ENCODE data around the gene R3HCC1L. TPM values are rescaled to one million over a fixed set of nuclear protein-coding genes. Genes with fewer than 3 reads are reported as not detected.

R3HCC1L gene
- 7.7 TPM for total RNA-seq

GRCh38 chr10:98134431-98135221 is at the start of gene R3HCC1L:
TSS of gene R3HCC1L (plus strand) at chr10:98134657. CDS start at chr10:98208115, 73,458 bp downstream.
- peak; percentile 99 for ATAC-seq

DNA sequence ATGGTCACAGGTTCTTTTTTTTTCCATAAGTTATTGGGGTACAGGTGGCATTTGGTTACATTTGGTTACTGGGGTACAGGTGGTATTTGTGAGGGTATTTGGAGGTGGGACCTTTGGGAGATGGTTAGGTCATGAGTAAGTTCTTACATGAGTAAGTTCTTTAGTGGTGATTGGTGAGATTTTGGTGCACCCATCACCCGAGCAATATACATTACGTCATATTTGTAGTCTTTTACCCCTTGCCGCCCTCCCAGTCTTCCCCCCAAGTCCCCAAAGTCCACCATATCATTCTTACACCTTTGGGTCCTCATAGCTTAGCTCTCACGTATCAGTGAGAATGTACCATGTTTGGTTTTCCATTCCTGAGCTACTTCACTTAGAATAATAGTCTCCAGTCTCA is 49.2 kb upstream of the R3HCC1L start:
- ATAC-seq: no peak

DNA sequence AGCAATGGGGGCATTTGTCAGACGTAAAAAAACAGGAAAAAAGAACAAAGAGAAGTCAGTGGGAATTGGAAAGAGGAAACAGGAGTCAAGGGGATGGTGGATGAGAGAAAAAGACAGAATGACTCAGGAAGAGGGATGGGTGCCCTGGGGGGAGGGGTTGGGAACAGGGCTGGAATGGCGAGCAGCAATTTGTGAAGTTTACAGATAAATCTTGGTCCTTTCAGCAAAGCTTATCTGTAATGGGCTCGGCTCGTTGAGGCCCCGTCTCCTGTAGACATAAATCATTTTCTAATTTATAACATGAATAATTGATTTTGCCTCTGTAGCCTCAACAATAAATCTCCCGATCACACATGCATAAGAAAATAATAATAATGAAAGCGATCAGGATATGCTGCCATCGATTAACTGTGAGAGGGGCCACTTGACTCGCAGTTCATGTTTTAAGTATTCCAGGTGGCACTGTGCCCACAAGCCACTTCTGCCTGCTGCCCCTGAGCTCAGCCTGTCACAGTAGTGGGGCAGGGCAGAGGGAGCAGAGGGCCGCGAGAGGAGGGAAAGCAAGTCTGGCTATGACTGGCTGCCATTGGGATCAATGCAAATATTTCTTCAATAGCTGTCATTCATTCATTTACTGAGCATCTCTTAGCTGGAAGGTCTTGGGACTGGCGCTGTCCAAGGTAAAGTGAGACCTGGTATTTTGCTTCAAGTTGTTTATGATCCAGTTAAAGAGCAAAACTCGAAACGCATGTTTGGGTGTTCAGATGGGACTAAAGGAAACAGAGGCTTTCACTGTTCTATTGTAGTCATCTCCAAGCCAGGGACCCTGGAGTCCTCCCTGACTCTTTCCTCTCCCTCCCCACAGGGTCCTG is 47.4 kb upstream of the R3HCC1L start:
- no peak for ATAC-seq

DNA sequence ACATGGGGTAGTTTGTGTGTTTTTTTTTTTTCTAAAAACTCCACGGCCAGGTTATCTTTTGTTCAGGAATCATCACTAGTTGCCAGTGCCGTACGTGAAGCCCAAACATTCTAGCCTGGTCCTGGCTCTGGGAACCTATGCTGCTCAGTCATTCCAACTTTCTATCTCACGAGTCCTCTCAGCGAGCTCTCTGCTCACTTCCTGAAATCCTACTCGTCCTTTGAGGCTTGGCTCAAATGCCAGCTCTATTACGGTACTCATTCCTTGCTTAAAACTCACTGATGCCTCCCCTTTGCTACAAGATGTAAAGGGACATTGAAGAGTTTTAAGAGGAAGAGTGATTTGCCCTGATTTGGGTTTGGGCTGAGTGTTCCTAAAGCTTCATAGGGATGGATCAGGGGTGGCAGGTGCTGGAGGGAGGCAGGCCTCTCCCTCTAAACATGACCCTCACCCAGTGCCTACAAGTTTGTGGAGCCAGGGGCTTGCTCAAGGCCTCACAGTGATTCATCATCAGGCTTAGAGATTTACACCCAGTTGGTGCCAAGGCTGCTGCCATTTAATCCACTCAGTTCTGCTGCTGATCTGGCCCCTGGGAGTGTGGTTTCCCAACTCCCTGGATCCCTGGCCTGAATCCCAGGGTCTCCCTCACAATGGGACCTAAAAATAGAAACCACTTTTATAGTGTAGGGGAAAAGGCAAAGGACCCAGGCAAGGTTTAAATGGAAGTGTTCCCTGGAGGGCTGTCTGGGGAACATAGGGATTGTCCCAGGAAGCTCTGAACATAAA is 46.1 kb upstream of the R3HCC1L start:
- ATAC-seq: no peak

DNA sequence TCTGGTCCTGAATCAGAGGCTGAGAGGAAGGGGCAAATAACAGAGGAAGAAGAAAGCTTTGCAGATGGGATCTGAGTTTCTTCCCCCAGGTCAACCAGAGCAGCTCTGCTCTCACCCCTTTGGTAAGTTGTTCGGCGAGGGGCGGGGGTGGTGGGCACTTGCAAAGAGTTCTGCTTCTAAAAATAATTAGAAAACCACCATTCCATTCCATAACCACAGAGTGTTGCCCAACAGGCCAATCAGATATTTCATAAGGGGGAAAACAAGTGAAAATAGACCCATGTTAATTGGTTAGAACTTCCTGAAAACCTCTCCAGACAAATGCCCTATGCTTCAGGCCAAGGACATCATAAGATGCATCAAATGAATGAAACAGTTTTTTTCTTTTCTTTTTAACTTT is 43.6 kb upstream of the R3HCC1L start:
- ATAC-seq: no peak

- no peak for ATAC-seq
Observed at GRCh38 chr10:98096316-98096715, 38.1 kb upstream of the R3HCC1L start.

DNA sequence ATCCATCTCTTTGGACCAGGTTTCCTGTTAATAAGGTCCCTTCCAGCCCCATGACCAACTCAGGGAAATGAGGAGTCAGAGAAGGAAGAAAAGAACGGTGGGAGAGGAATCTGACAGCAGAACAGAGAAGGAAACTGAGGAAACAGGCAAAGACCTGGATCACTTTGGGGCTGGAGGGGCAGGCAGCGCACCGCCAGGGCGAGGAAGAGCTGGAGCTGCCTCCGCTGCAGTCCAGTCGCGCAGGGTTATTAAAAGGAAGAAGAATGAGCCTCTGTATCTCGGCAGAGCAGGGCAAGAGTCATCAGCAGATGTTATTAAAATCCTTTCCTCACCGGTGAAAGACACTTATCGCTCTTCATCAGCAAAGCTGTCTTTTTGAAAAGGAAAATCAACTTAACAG is 37.7 kb upstream of the R3HCC1L start:
- ATAC-seq: no peak

DNA sequence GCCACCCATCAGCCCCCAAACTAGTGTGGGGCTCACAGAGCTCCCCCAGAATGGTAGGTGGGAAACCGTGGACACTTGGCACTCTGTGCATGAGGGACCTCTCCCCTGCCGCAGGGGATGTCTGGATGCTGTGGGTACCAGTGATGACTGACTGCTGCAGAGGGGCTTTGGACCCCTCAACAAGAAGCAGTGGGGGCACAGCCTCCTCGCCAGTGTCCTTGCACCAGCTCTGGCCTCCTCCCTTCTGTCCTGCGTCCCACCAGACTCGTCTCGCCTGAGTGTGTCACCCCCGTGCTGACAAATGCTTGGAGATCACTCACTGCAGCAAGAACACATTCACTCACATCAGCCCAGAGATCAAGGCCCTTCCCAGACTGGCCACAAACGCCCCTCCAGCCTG is 37.3 kb upstream of the R3HCC1L start:
- ATAC-seq: no peak

GRCh38 chr10:98097616-98098015 is 36.8 kb upstream of the R3HCC1L start:
- no peak for ATAC-seq

DNA sequence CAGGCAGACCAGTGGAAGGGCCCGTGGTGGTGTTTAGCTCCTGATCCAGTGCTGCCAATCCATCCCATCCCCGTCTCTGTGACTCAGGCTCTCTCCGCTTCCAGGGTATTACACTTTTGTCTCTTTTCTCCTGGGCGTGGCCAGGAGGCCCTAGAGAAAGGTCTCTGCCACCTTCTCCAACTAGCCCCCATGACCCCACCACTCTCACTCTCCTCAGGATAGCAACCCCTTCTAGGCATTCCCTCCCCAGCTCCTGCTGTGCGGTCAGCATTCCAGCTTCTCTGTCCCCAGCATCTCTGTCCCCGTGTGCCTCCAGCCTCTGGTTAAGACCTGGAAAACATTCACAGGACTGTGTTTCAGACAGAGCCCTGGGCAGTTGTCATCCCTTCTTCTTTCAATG is 36.2 kb upstream of the R3HCC1L start:
- no peak for ATAC-seq

- no peak for ATAC-seq
Observed at GRCh38 chr10:98100476-98100875, 34.0 kb upstream of the R3HCC1L start.

DNA sequence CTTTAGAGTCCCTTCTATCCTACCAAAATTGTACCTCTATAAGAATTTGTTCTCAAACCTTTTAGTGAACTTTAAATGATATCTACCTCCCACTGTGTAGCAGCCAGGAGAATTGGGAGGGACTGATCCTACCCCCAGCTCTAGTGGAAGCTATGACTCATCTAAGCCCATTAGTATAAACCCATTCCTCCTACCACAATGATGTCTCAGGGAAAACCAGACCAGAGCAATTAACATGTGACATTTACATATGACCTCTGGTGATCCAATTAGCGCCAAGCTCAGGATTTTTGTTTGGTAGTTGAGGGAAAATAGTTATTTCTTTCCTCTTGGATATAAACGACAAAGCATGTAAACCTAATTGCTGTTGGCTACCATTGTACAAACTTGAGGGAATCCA is 33.1 kb upstream of the R3HCC1L start:
- ATAC-seq: no peak

DNA sequence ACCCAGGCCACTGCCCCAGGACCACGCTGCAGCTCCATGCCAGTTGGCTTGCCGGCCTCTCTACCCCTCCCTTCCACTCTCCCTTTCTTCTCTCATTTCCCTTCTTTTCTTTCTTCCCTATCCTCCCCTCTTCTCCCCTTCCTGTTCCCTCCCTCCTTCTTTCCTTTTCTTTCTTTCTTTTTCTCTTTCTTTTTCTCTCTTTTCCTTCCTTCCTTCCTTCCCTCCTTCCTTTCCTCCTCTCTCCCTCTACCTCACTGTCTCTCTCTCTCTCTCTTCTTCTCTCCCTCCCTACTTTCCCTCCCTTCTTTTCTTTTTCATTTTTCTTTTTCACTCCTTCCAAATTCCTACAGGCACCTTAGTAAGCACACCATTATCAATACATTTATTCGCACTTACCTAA is 30.3 kb upstream of the R3HCC1L start:
- ATAC-seq: no peak

- ATAC-seq: peak; percentile 93
Observed at GRCh38 chr10:98106531-98106930, 27.9 kb upstream of the R3HCC1L start.

GRCh38 chr10:98107644-98108430 is 26.6 kb upstream of the R3HCC1L start:
- no peak for ATAC-seq

GRCh38 chr10:98110356-98110755 is 24.1 kb upstream of the R3HCC1L start:
- no peak for ATAC-seq

DNA sequence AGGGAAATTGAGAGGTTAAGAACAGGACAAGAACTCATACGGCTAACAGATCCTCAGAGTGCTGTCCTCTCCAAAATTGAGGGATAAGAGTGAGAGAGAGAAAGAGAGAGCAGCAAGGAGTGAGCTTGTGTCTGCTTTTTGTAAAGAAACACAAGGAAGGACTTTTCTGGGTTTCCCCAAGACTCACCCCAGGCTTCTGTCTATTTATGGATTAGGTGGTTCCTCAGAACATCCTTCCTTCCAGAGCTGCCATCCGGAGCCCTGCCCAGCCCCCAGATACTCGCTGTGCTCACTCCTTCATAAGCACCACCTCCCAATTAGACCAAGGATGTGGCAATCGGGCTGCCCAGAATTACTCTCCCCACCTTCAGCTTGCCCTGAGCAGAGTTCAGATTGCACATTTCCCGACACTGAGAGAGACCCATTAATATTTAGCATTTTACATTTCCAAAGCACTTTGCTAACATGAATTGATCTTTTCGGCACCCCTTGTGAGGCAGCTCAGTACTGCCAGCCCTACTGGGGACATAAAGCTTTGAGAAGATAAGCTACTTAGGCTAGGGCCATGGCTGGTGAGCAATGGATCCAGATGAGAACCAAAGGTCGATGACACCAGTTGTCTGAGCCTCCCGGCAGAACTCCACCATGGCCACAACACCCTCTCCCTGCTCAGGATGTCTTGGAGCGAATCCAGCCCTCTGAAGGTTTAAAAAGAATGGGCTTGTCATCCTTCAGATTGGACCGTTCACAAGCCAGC is 19.2 kb upstream of the R3HCC1L start:
- peak; percentile 13 for ATAC-seq

DNA sequence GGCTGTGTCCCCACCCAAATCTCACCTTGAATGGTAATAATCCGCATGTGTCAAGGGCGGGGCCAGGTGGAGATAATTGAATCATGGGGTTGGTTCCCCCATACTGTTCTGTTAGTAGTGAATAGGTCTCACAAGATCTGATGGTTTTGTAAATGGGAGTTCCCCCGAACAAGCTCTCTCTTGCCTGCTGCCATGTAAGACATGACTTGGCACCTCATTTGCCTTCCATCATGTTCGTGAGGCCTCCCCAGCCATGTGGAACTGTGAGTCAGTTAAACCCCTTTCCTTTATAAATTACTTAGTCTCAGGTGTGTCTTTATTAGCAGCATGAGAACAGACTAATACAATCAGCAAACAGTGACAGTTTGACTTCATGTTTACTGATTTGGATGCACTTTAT is 14.6 kb upstream of the R3HCC1L start:
- peak; percentile 82 for ATAC-seq

- ATAC-seq: no peak
Observed at GRCh38 chr10:98125940-98126631, 8.4 kb upstream of the R3HCC1L start.

- ATAC-seq: no peak
Observed at GRCh38 chr10:98128802-98129201, 5.7 kb upstream of the R3HCC1L start.

DNA sequence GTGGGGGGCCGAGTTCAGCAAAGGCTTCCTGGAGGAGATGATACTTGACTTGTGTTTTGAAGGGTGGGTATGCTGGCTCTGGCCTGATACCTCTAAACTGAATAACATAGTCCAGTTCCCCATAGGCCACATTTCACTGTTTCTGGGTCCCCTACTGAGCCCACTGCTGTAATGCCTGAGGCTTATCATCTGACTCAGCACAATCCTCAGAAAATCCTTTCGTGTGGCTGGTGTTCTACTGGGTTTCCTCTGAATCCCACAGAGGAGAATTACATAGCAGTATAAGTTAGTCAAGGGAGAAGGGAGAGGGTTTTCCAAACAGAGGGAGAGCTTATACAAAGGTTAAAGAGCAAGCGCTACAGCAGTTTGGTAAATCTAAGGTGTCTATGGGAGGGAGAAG is 2.8 kb upstream of the R3HCC1L start:
- no peak for ATAC-seq
